HG03571 (cell line): ENCODE results near the gene KRT5.

Experiments used
- ATAC-seq: cut with Tn5 transposase; IDR thresholded peaks from one replicate; pipeline ENCODE4 v1.9.1; 2021; ENCODE audit not compliant: unreplicated experiment

Gene KRT5

GRCh38 chr12:52539083-52539820, 19.1 kb upstream of the KRT5 start:
- no peak for ATAC-seq

GRCh38 chr12:52537101-52537500, 16.9 kb upstream of the KRT5 start:
- no peak for ATAC-seq

GRCh38 chr12:52535574-52535973, 15.4 kb upstream of the KRT5 start:
- ATAC-seq = no peak

GRCh38 chr12:52534482-52534881, 14.3 kb upstream of the KRT5 start:
- ATAC-seq = no peak

GRCh38 chr12:52533686-52534470, 13.7 kb upstream of the KRT5 start:
- ATAC-seq = no peak

GRCh38 chr12:52532636-52533035, 12.4 kb upstream of the KRT5 start:
- ATAC-seq = no peak

- no peak for ATAC-seq
These were observed 11.5 kb upstream of the KRT5 start for GRCh38 chr12:52531566-52532300.

GRCh38 chr12:52530905-52531304, 10.7 kb upstream of the KRT5 start:
- no peak for ATAC-seq

- no peak for ATAC-seq
These were observed 10.2 kb upstream of the KRT5 start for GRCh38 chr12:52530366-52530765.

GRCh38 chr12:52529846-52530245, 9.7 kb upstream of the KRT5 start:
- ATAC-seq = no peak

- no peak for ATAC-seq
These were observed 9.2 kb upstream of the KRT5 start for GRCh38 chr12:52529417-52529816.

- ATAC-seq = no peak
These were observed 8.5 kb upstream of the KRT5 start for GRCh38 chr12:52528641-52529143.

GRCh38 chr12:52527121-52527800, 7.1 kb upstream of the KRT5 start:
- ATAC-seq = no peak

GRCh38 chr12:52526511-52526951, 6.3 kb upstream of the KRT5 start:
- ATAC-seq = no peak

GRCh38 chr12:52525661-52526499, 5.7 kb upstream of the KRT5 start:
- no peak for ATAC-seq

GRCh38 chr12:52524898-52525591, 4.9 kb upstream of the KRT5 start:
- ATAC-seq = no peak

GRCh38 chr12:52524241-52524897, 4.2 kb upstream of the KRT5 start:
- ATAC-seq = no peak

- ATAC-seq = no peak
These were observed 3.6 kb upstream of the KRT5 start for GRCh38 chr12:52523824-52524223.
